Esophagus (tissue), 2 donors: ENCODE measurements around the gene GALNT13. TPM values are rescaled to one million over a fixed set of nuclear protein-coding genes. Genes with fewer than 3 reads are reported as not detected.

Experiments
- H3K27ac ChIP-seq, 2 donors: one replicate each; pipeline ENCODE4 v1.5.1; 2013; ENCODE audit warnings: low read depth in 2 of 2, mild to moderate bottlenecking in 2 of 2, inconsistent platforms in 1 of 2, low read length in 1 of 2, moderate library complexity in 1 of 2
- H3K27me3 ChIP-seq, 2 donors: one replicate each; pipeline ENCODE4 v1.6.1; 2013; ENCODE audit warnings: low read length in 2 of 2, control low read depth in 1 of 2, mild to moderate bottlenecking in 1 of 2; ENCODE audit not compliant: insufficient read depth in 2 of 2, control insufficient read depth in 1 of 2
- H3K36me3 ChIP-seq, 2 donors: one replicate each; pipeline ENCODE4 v1.6.1; 2013; ENCODE audit warnings: low read length in 1 of 2; ENCODE audit not compliant: control insufficient read depth in 2 of 2, insufficient read depth in 2 of 2
- H3K4me1 ChIP-seq, 2 donors: one replicate each; pipeline ENCODE4 v1.6.1; 2013; ENCODE audit warnings: low read length in 1 of 2; ENCODE audit not compliant: control insufficient read depth in 2 of 2, insufficient read depth in 2 of 2
- H3K4me3 ChIP-seq, 2 donors: one replicate each; pipeline ENCODE4 v1.5.1; 2013; ENCODE audit warnings: low read length in 2 of 2, mild to moderate bottlenecking in 2 of 2, low read depth in 1 of 2, moderate library complexity in 1 of 2
- H3K9me3 ChIP-seq, 2 donors: one replicate each; pipeline ENCODE4 v1.6.1; 2013; ENCODE audit warnings: mild to moderate bottlenecking in 2 of 2, low read depth in 1 of 2, low read length in 1 of 2, moderate library complexity in 1 of 2; ENCODE audit not compliant: control insufficient read depth in 2 of 2, insufficient read depth in 1 of 2
- WGBS, 2 donors: extraction: QIAGEN DNeasy Blood & Tissue Kit; methylation state at CpG; one replicate each; pipeline ENCODE4 v1.1.7; 2013; 5-methylcytosine and 5-hydroxymethylcytosine counted together
- polyA plus RNA-seq, 2 donors: library from polyadenylated mRNA; stranded (reverse); fragments of 200-250 nt; gene quantifications; one replicate each; pipeline ENCODE4 v1.2.3, GENCODE V29; 2013
- donor health status: healthy with polysubstance abuse.
- donor health status: Bipolar disorder and iron deficiency.

GALNT13 gene
- polyA plus RNA-seq, 2 donors = 0.02 TPM; not detected in 1

- Histone ChIP-seq H3K27me3 (no peaks in the 10 kb centered on the region), H3K4me3 (no peak overlapping the region), H3K4me1 (no peaks in the 10 kb centered on the region), H3K9me3 (peaks cover 0 to 2% of the 10 kb centered on the region in 2 donors), H3K27ac (no peak overlapping the region), H3K36me3 (no peaks in the 10 kb centered on the region)
- WGBS, 2 donors = 71 to 77% methylated on average over 2 of the region's 2 CpGs
Observed at GRCh38 chr2:154142480-154142879, 270.8 kb downstream of the GALNT13 start.

GRCh38 chr2:154143105-154143504 lies 271.4 kb downstream of the GALNT13 start:
- no peaks in the 10 kb centered on the region for H3K4me1 ChIP-seq
- no peaks in the 10 kb centered on the region for H3K27me3 ChIP-seq
- H3K4me3 ChIP-seq = no peak overlapping the region
- peaks cover 0 to 2% of the 10 kb centered on the region in 2 donors for H3K9me3 ChIP-seq
- H3K36me3 ChIP-seq = no peaks in the 10 kb centered on the region
- H3K27ac ChIP-seq = no peak overlapping the region
- WGBS, 2 donors = 81 to 82% methylated on average over 4 of the region's 4 CpGs

- no peaks in the 10 kb centered on the region for H3K36me3 ChIP-seq
- 54 to 63% methylated on average over 2 of the region's 2 CpGs for WGBS, 2 donors
Observed at GRCh38 chr2:154158101-154158500, 286.4 kb downstream of the GALNT13 start.

GRCh38 chr2:154161286-154161685 lies 289.6 kb downstream of the GALNT13 start:
- 79 to 86% methylated on average over 2 of the region's 2 CpGs for WGBS, 2 donors
- H3K4me3 ChIP-seq = no peak overlapping the region
- H3K9me3 ChIP-seq = no peaks in the 10 kb centered on the region
- no peaks in the 10 kb centered on the region for H3K4me1 ChIP-seq
- no peaks in the 10 kb centered on the region for H3K27me3 ChIP-seq
- H3K36me3 ChIP-seq = no peaks in the 10 kb centered on the region
- no peak overlapping the region for H3K27ac ChIP-seq

More at GRCh38 chr2:154158101-154158500, 286.4 kb downstream of the GALNT13 start:
- no peak overlapping the region for H3K4me3 ChIP-seq
- no peaks in the 10 kb centered on the region for H3K27me3 ChIP-seq
- H3K27ac ChIP-seq = no peak overlapping the region
- peaks cover 0 to 3% of the 10 kb centered on the region in 2 donors for H3K9me3 ChIP-seq
- H3K4me1 ChIP-seq = no peaks in the 10 kb centered on the region

GRCh38 chr2:154170400-154170799 lies 298.7 kb downstream of the GALNT13 start:
- no peaks in the 10 kb centered on the region for H3K27me3 ChIP-seq
- peaks cover 0 to 5% of the 10 kb centered on the region in 2 donors for H3K9me3 ChIP-seq
- H3K4me1 ChIP-seq = no peaks in the 10 kb centered on the region
- no peak overlapping the region for H3K27ac ChIP-seq
- WGBS, 2 donors = 34 to 53% methylated on average over 1 of the region's 1 CpG
- no peaks in the 10 kb centered on the region for H3K36me3 ChIP-seq
- no peak overlapping the region for H3K4me3 ChIP-seq

- no peaks in the 10 kb centered on the region for H3K9me3 ChIP-seq
- 48 to 49% methylated on average over 2 of the region's 2 CpGs for WGBS, 2 donors
- no peaks in the 10 kb centered on the region for H3K27me3 ChIP-seq
- no peak overlapping the region for H3K4me3 ChIP-seq
- H3K4me1 ChIP-seq = no peaks in the 10 kb centered on the region
- H3K36me3 ChIP-seq = no peaks in the 10 kb centered on the region
- no peak overlapping the region for H3K27ac ChIP-seq
Observed at GRCh38 chr2:154173164-154173563, 301.4 kb downstream of the GALNT13 start.

GRCh38 chr2:154173919-154174318 lies 302.2 kb downstream of the GALNT13 start:
- 89 to 92% methylated on average over 3 of the region's 3 CpGs for WGBS, 2 donors

GRCh38 chr2:154182008-154182407 lies 310.3 kb downstream of the GALNT13 start:
- no peaks in the 10 kb centered on the region for H3K4me1 ChIP-seq
- H3K27me3 ChIP-seq = no peaks in the 10 kb centered on the region
- H3K27ac ChIP-seq = no peak overlapping the region
- H3K9me3 ChIP-seq = no peaks in the 10 kb centered on the region
- H3K4me3 ChIP-seq = no peak overlapping the region
- WGBS, 2 donors = 88 to 90% methylated on average over 5 of the region's 5 CpGs
- H3K36me3 ChIP-seq = no peaks in the 10 kb centered on the region

More at GRCh38 chr2:154173919-154174318, 302.2 kb downstream of the GALNT13 start:
- H3K36me3 ChIP-seq = no peaks in the 10 kb centered on the region
- no peaks in the 10 kb centered on the region for H3K27me3 ChIP-seq
- no peak overlapping the region for H3K4me3 ChIP-seq
- no peak overlapping the region for H3K27ac ChIP-seq
- no peaks in the 10 kb centered on the region for H3K4me1 ChIP-seq
- H3K9me3 ChIP-seq = no peaks in the 10 kb centered on the region

GRCh38 chr2:154187948-154188347 lies 316.2 kb downstream of the GALNT13 start:
- Histone ChIP-seq H3K27ac (no peak overlapping the region), H3K9me3 (peaks cover 0 to 3% of the 10 kb centered on the region in 2 donors), H3K36me3 (no peaks in the 10 kb centered on the region), H3K4me3 (no peak overlapping the region), H3K4me1 (no peaks in the 10 kb centered on the region), H3K27me3 (no peaks in the 10 kb centered on the region)
- WGBS, 2 donors = 47 to 49% methylated on average over 2 of the region's 2 CpGs

- no peak overlapping the region for H3K4me3 ChIP-seq
- WGBS, 2 donors = 62 to 64% methylated on average over 2 of the region's 2 CpGs
- no peak overlapping the region for H3K27ac ChIP-seq
- no peaks in the 10 kb centered on the region for H3K36me3 ChIP-seq
- no peaks in the 10 kb centered on the region for H3K4me1 ChIP-seq
- H3K9me3 ChIP-seq = peaks cover 0 to 3% of the 10 kb centered on the region in 2 donors
- H3K27me3 ChIP-seq = no peaks in the 10 kb centered on the region
Observed at GRCh38 chr2:154189953-154190352, 318.2 kb downstream of the GALNT13 start.
